GM18868 (cell line): ENCODE data around the gene MRPS35.
A peak's percentile ranks its signal among the peaks of the same experiment; 100 is the strongest.

Source experiments
- ATAC-seq: cut with Tn5 transposase; IDR thresholded peaks from one replicate; pipeline ENCODE4 v1.9.1; 2021; ENCODE audit warnings: mild to moderate bottlenecking, moderate library complexity; ENCODE audit not compliant: unreplicated experiment

Gene MRPS35

GRCh38 chr12:27710592-27711316 is at the start of gene MRPS35:
Gene MRPS35 (plus strand): TSS chr12:27710832. CDS start chr12:27710844, 12 bp downstream.
- peak; percentile 97 for ATAC-seq

- no peak for ATAC-seq
Measured at GRCh38 chr12:27665704-27666103, 44.9 kb upstream of the MRPS35 start.

- no peak for ATAC-seq
Measured at GRCh38 chr12:27666510-27666909, 44.1 kb upstream of the MRPS35 start.

GRCh38 chr12:27667540-27667939 is 43.1 kb upstream of the MRPS35 start:
- ATAC-seq = no peak

GRCh38 chr12:27672051-27672450 is 38.6 kb upstream of the MRPS35 start:
- ATAC-seq = no peak

GRCh38 chr12:27672643-27673042 is 38.0 kb upstream of the MRPS35 start:
- ATAC-seq = no peak

GRCh38 chr12:27673101-27673718 is 37.4 kb upstream of the MRPS35 start:
- no peak for ATAC-seq

- ATAC-seq = no peak
Measured at GRCh38 chr12:27674989-27675388, 35.6 kb upstream of the MRPS35 start.

GRCh38 chr12:27680619-27681018 is 30.0 kb upstream of the MRPS35 start:
- ATAC-seq = no peak

GRCh38 chr12:27682534-27682933 is 28.1 kb upstream of the MRPS35 start:
- no peak for ATAC-seq

GRCh38 chr12:27685274-27685673 is 25.4 kb upstream of the MRPS35 start:
- ATAC-seq = no peak

- no peak for ATAC-seq
Measured at GRCh38 chr12:27686147-27686546, 24.5 kb upstream of the MRPS35 start.

- no peak for ATAC-seq
Measured at GRCh38 chr12:27688671-27689070, 22.0 kb upstream of the MRPS35 start.

- no peak for ATAC-seq
Measured at GRCh38 chr12:27689558-27690180, 21.0 kb upstream of the MRPS35 start.

- ATAC-seq = no peak
Measured at GRCh38 chr12:27693403-27693802, 17.2 kb upstream of the MRPS35 start.

- ATAC-seq = no peak
Measured at GRCh38 chr12:27695556-27696292, 14.9 kb upstream of the MRPS35 start.

- no peak for ATAC-seq
Measured at GRCh38 chr12:27696293-27696652, 14.4 kb upstream of the MRPS35 start, which contains the start of gene REP15. Gene REP15 (plus strand): TSS chr12:27696447. CDS start chr12:27696563, 116 bp downstream.

GRCh38 chr12:27696864-27697564 is 13.6 kb upstream of the MRPS35 start:
- no peak for ATAC-seq

GRCh38 chr12:27703720-27704452 is 6.7 kb upstream of the MRPS35 start:
- peak; percentile 96 for ATAC-seq

- ATAC-seq = no peak
Measured at GRCh38 chr12:27705263-27705662, 5.4 kb upstream of the MRPS35 start.
